ENCODE results near the gene NMT1.

GRCh38 chr17:45086865-45087503 lies 25.9 kb downstream of the NMT1 start:
- TF ChIP-seq, protein P1, sequence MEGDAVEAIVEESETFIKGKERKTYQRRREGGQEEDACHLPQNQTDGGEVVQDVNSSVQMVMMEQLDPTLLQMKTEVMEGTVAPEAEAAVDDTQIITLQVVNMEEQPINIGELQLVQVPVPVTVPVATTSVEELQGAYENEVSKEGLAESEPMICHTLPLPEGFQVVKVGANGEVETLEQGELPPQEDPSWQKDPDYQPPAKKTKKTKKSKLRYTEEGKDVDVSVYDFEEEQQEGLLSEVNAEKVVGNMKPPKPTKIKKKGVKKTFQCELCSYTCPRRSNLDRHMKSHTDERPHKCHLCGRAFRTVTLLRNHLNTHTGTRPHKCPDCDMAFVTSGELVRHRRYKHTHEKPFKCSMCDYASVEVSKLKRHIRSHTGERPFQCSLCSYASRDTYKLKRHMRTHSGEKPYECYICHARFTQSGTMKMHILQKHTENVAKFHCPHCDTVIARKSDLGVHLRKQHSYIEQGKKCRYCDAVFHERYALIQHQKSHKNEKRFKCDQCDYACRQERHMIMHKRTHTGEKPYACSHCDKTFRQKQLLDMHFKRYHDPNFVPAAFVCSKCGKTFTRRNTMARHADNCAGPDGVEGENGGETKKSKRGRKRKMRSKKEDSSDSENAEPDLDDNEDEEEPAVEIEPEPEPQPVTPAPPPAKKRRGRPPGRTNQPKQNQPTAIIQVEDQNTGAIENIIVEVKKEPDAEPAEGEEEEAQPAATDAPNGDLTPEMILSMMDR (IDR thresholded peaks at IDR 0.05; ENCODE audit: borderline replicate concordance, extremely low read depth, low read length, poor library complexity, severe bottlenecking), result no peak
- TF ChIP-seq EZH2 (IDR thresholded peaks at IDR 0.05; ENCODE audit: borderline replicate concordance, low read depth, low read length, severe bottlenecking), result no peak
